Tibial nerve (tissue), 4 donors: ENCODE results near the gene ARHGAP26. TPM values are rescaled to one million over a fixed set of nuclear protein-coding genes. Genes with fewer than 3 reads are reported as not detected.
A peak's percentile ranks its signal among the peaks of the same experiment; 100 is the strongest.

Source experiments
- DNase-seq, 2 donors: peaks; one replicate each; pipeline ENCODE4 v3.0.0-alpha.2; 2019; ENCODE audit warnings: low spot score in 2 of 2
- H3K27ac ChIP-seq, 4 donors: fragments of 200-600 bp; sonication (generic) in 3 of 4; one replicate each; pipeline ENCODE4 v1.5.1; 2017 to 2019; ENCODE audit warnings: mild to moderate bottlenecking in 1 of 4
- H3K27me3 ChIP-seq, 2 donors: fragments of 200-600 bp; sonication (generic) in 1 of 2; one replicate each; pipeline versions ENCODE4 v1.5.1 to v1.6.0; 2017 to 2019
- H3K36me3 ChIP-seq, 3 donors: fragments of 200-600 bp; sonication (generic); one replicate each; pipeline ENCODE4 v1.5.1; 2018 to 2019
- H3K4me1 ChIP-seq, 4 donors: fragments of 200-600 bp; sonication (generic) in 3 of 4; one replicate each; pipeline ENCODE4 v1.5.1; 2017 to 2019
- H3K4me3 ChIP-seq, 4 donors: fragments of 200-600 bp; sonication (generic) in 3 of 4; one replicate each; pipeline ENCODE4 v1.5.1; 2017 to 2019; ENCODE audit warnings: mild to moderate bottlenecking in 1 of 4, moderate library complexity in 1 of 4
- H3K9me3 ChIP-seq, 4 donors: fragments of 200-600 bp; sonication (generic) in 3 of 4; one replicate each; pipeline ENCODE4 v1.5.1; 2017 to 2019
- EP300 ChIP-seq, 2 donors: sonication (generic); formaldehyde crosslinking; IDR thresholded peaks; one replicate each; pipeline ENCODE4 v1.6.1; 2017; ENCODE audit warnings: antibody characterized with exemption in 2 of 2, mild to moderate bottlenecking in 1 of 2
- POLR2A ChIP-seq, 2 donors: fragments of 450-650 bp; IDR thresholded peaks; one replicate each; pipeline ENCODE4 v1.6.1; 2017; ENCODE audit warnings: antibody characterized with exemption in 2 of 2, mild to moderate bottlenecking in 2 of 2, moderate library complexity in 2 of 2
- WGBS, 2 donors: methylation state at CpG; one replicate each; pipeline ENCODE4 v1.1.5; 2018; 5-methylcytosine and 5-hydroxymethylcytosine counted together
- total RNA-seq, 4 donors: library from RNA; depleted of rRNA; stranded (reverse); fragments of >200 nt; gene quantifications; one replicate each; pipeline ENCODE4 v1.1.0, GENCODE V29; 2016
- TF ChIP-seq, protein P1 (sequence below), 5 experiments: fragments of 200-600 bp in 3 of 5; fragments of 450-650 bp in 2 of 5; sonication (generic) in 3 of 5; IDR thresholded peaks; one replicate each; pipeline ENCODE4 v1.5.1; 2016 to 2019; ENCODE audit warnings: antibody characterized with exemption in 5 of 5, mild to moderate bottlenecking in 3 of 5, moderate library complexity in 2 of 5

ARHGAP26 gene
- total RNA-seq, 4 donors from 2014 or later = 33.7 to 77.8 (median 57.8) TPM

DNA sequence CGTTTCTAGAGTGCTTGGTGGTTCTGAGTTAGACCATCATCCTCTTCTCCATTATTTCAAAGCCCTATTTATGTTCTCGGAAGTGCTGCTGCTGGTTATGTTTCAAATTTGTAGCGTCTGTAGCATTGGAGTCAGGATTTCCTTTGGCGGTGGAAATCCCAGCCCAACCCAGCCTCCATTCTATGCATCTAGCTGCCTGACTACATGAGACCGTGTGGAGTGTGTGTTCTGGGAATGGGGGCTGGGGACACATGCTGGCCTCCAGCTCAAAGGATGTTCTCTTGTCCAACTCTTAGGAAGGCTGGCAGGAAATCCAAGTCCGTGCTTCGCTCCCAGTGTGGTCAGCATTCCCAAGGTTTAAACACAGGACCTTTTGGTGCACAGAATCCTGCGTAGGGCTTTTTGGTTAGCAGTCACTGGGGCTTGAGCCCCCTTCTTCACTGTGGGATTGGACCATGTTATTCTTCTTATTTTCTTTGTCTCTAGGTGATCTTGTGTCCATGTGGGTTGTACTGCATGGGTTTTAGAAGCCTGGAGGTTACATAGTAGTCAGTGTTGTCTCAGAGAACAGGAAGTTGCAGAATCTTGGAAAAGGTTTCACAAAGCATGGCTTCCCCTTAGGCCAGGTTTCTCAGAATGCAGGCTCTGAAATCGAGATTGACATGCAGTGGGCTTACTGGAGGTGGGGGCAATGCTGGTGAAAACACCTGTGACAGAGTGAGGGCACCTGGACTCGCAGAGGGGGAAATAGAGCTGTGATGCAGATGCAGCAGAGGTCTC is 132.2 kb downstream of the ARHGAP26 start:
- Histone ChIP-seq H3K27ac (no peak overlapping the region), H3K36me3 (peaks cover 0 to 57% (median 0%) of the 10 kb centered on the region in 3 donors), H3K4me3 (no peak overlapping the region), H3K4me1 (peaks cover 0 to 15% (median 2%) of the 10 kb centered on the region in 4 donors), H3K27me3 (no peaks in the 10 kb centered on the region), H3K9me3 (no peaks in the 10 kb centered on the region)
- TF ChIP-seq EP300 (IDR thresholded peaks at IDR 0.05) (no peak), POLR2A (IDR thresholded peaks at IDR 0.05) (no peak)
- TF ChIP-seq, protein P1, sequence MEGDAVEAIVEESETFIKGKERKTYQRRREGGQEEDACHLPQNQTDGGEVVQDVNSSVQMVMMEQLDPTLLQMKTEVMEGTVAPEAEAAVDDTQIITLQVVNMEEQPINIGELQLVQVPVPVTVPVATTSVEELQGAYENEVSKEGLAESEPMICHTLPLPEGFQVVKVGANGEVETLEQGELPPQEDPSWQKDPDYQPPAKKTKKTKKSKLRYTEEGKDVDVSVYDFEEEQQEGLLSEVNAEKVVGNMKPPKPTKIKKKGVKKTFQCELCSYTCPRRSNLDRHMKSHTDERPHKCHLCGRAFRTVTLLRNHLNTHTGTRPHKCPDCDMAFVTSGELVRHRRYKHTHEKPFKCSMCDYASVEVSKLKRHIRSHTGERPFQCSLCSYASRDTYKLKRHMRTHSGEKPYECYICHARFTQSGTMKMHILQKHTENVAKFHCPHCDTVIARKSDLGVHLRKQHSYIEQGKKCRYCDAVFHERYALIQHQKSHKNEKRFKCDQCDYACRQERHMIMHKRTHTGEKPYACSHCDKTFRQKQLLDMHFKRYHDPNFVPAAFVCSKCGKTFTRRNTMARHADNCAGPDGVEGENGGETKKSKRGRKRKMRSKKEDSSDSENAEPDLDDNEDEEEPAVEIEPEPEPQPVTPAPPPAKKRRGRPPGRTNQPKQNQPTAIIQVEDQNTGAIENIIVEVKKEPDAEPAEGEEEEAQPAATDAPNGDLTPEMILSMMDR (IDR thresholded peaks at IDR 0.05) = no peak
- DNase-seq = no peak
- WGBS, 2 donors = 81 to 83% methylated on average over 10 of the region's 10 CpGs

DNA sequence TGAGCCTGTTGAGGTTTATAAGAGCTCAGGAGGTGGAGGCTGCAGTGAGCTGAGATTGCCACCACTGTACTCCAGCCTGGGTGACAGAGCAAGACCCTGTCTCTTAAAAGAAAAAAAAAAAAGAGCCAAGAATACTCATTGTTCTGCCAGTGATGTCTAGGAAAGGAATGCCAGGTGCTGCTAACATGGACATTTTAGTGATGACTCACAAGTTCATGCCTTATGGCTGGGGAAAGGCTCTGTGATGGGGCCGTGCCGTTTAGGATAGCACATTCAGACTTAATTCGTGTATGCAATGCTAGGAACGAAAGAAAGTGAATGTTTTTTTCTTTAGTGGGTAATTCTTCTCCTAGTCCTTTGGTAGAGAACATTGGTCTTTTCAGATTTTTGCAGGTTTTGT is 134.2 kb downstream of the ARHGAP26 start:
- WGBS, 2 donors = 86 to 87% methylated on average over 4 of the region's 4 CpGs
- no peaks in the 10 kb centered on the region for H3K9me3 ChIP-seq
- no peaks in the 10 kb centered on the region for H3K27me3 ChIP-seq
- H3K4me1 ChIP-seq = peaks cover 0 to 15% (median 2%) of the 10 kb centered on the region in 4 donors
- peaks cover 0 to 72% (median 0%) of the 10 kb centered on the region in 3 donors for H3K36me3 ChIP-seq
- no peak for TF ChIP-seq POLR2A (IDR thresholded peaks at IDR 0.05)
- TF ChIP-seq, protein P1 (IDR thresholded peaks at IDR 0.05) = no peak
- TF ChIP-seq EP300 (IDR thresholded peaks at IDR 0.05) = no peak
- H3K27ac ChIP-seq = no peak overlapping the region
- H3K4me3 ChIP-seq = no peak overlapping the region
- DNase-seq = no peak

DNA sequence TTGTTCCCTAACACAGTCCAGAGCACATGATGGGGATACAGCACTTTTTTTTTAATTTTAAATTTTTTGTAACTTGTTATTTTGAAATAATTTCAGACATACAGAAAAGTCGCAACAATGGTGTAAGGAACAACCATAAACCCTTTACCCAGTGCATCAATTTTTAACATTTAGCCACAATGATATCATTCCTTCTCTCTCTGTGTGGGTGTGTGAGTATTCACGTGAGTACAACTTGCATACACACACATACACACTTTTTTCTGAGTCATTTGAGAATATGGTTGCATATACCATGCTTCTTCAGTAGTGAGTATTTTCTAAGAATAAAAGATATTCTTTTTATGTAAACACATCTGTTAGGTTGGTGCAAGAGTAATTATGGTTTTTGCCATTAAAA is 135.2 kb downstream of the ARHGAP26 start:
- Histone ChIP-seq H3K4me3 (no peak overlapping the region), H3K9me3 (no peaks in the 10 kb centered on the region), H3K4me1 (peaks cover 0 to 15% (median 2%) of the 10 kb centered on the region in 4 donors), H3K36me3 (peaks cover 0 to 75% (median 0%) of the 10 kb centered on the region in 3 donors), H3K27ac (no peak overlapping the region), H3K27me3 (no peaks in the 10 kb centered on the region)
- TF ChIP-seq, protein P1 (IDR thresholded peaks at IDR 0.05) = no peak
- no peak for TF ChIP-seq POLR2A (IDR thresholded peaks at IDR 0.05)
- TF ChIP-seq EP300 (IDR thresholded peaks at IDR 0.05) = no peak
- 74 to 75% methylated on average over 2 of the region's 2 CpGs for WGBS, 2 donors
- DNase-seq = no peak

DNA sequence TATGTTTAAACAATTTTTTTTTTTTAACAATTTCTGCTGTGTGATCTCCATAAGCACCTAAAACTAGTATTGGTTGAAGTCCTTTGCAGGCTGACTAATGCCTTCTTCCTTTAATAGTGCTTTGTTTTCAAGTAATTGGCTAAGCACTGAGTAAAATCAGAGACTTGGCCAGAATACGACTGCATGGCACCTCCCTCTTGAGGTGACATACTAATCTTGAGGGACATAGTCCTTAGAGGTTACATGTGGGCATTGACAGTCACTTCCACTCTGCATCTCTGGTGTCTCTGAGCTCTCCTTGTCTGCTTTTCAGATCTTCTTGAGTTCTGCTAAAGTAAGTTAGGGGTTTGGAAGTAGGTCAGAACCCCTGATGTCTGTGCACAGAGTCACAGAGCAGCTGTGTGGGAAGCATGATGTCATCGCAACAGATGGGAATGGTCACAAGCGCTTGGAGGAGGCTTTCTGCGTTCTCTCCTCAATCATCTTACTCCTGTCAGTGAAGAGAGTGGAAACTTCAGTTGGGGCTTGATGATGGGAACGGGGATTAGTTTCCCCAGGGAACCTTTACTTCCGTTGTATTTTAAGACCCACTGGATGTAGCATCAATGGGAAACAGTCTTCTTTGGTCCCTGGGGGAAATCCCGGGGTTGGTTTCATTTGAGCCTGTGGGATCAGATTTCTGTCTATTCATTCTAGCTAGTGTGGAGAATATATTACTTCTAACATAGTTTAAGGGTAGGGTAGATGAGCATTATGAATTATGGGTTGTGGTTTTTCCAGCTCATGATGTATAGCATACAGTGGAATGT is 136.9 kb downstream of the ARHGAP26 start:
- Histone ChIP-seq H3K36me3 (peaks cover 0 to 90% (median 0%) of the 10 kb centered on the region in 3 donors), H3K4me3 (no peak overlapping the region), H3K4me1 (no peaks in the 10 kb centered on the region), H3K9me3 (no peaks in the 10 kb centered on the region), H3K27ac (no peak overlapping the region), H3K27me3 (no peaks in the 10 kb centered on the region)
- no peak for DNase-seq
- WGBS, 2 donors = 56 to 71% methylated on average over 7 of the region's 7 CpGs
- no peak for TF ChIP-seq POLR2A (IDR thresholded peaks at IDR 0.05)
- TF ChIP-seq EP300 (IDR thresholded peaks at IDR 0.05) = peak in 1 of 2 donors; percentile 13

DNA sequence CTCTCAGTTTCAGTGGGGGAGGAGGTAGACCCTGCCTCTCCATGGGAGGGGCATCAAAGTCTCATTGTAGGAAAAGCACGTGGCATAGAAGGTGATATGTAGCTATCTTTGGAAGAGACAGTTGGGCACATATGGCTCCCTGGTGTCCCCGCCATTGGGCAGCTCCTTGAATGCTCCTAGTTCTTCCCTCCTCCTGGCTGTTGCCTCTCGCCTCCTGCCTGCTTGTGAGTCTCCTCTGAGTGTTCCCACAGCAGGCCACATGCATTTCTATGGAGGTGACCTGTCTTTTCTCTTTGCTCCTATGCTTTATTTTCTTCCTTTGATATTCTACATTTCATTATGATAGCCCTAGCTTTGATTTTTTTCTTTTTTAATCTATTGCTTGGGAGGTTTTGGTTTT is 138.5 kb downstream of the ARHGAP26 start:
- peaks cover 0 to 90% (median 0%) of the 10 kb centered on the region in 3 donors for H3K36me3 ChIP-seq
- H3K27me3 ChIP-seq = no peaks in the 10 kb centered on the region
- no peak overlapping the region for H3K27ac ChIP-seq
- H3K9me3 ChIP-seq = no peaks in the 10 kb centered on the region
- no peaks in the 10 kb centered on the region for H3K4me1 ChIP-seq
- no peak overlapping the region for H3K4me3 ChIP-seq
- TF ChIP-seq EP300 (IDR thresholded peaks at IDR 0.05) (no peak), POLR2A (IDR thresholded peaks at IDR 0.05) (no peak)
- TF ChIP-seq, protein P1 (IDR thresholded peaks at IDR 0.05) = no peak
- 94 to 96% methylated on average over 3 of the region's 3 CpGs for WGBS, 2 donors
- no peak for DNase-seq
